SK-N-SH (cell line): Measurements from ENCODE around the gene GPC5. TPM values are rescaled to one million over a fixed set of nuclear protein-coding genes. Genes with fewer than 3 reads are reported as not detected.

Experiments used
- CTCF ChIA-PET: fragments of 300-600, 350-600 bp; formaldehyde crosslinking; extraction: SDS; loops from one replicate; lab custom pipeline; 2021; lab: Yijun Ruan, JAX
- POLR2A ChIA-PET: fragments of 350-600 bp; sonication (Branson Sonifier 250); formaldehyde crosslinking; extraction: SDS; loops from one replicate; lab custom pipeline; 2020; ENCODE audit warnings: antibody characterized with exemption, inconsistent platforms; lab: Yijun Ruan, JAX
- DNase-seq: peaks from one replicate; pipeline ENCODE4 v3.0.0; 2012
- H2AFZ ChIP-seq: fragments of 200-600 bp; sonication (generic); 2 replicates; pipeline ENCODE4 v1.8.1; 2016; ENCODE audit warnings: antibody characterized with exemption, mild to moderate bottlenecking, low read depth
- H3F3A ChIP-seq: fragments of 200-600 bp; sonication (generic); replicated peaks from 2 replicates; pipeline ENCODE3; 2016; ENCODE audit warnings: antibody characterized with exemption, mild to moderate bottlenecking; ENCODE audit not compliant: insufficient read depth
- H3K27ac ChIP-seq, 2 experiments: fragments of 200-500 bp in 1 of 2; fragments of 200-600 bp in 1 of 2; sonication (Bioruptor generic) in 1 of 2; sonication (generic), shearing (Covaris generic) in 1 of 2; 2 replicates each; pipeline versions ENCODE4 v1.5.1 to v1.6.1; 2014 to 2016; ENCODE audit warnings: low read depth in 2 of 2, inconsistent platforms in 1 of 2, low read length in 1 of 2, mild to moderate bottlenecking in 1 of 2, mixed read lengths in 1 of 2
- H3K27me3 ChIP-seq: fragments of 200-600 bp; sonication (generic), shearing (Covaris generic); 2 replicates; pipeline ENCODE4 v1.6.1; 2016; ENCODE audit warnings: mixed run types; ENCODE audit not compliant: insufficient read depth
- H3K36me3 ChIP-seq, 2 experiments: fragments of 200-500 bp in 1 of 2; fragments of 200-600 bp in 1 of 2; sonication (Bioruptor generic) in 1 of 2; sonication (generic) in 1 of 2; replicated peaks in 1 of 2; 2 replicates each; pipeline versions ENCODE3 to v1.5.1; 2014 to 2016; ENCODE audit warnings: low read length in 1 of 2, mild to moderate bottlenecking in 1 of 2; ENCODE audit not compliant: insufficient read depth in 2 of 2, control insufficient read depth in 1 of 2
- H3K4me1 ChIP-seq, 2 experiments: fragments of 200-500 bp in 1 of 2; fragments of 200-600 bp in 1 of 2; sonication (Bioruptor generic) in 1 of 2; sonication (generic), shearing (Covaris generic) in 1 of 2; 2 replicates each; pipeline versions ENCODE4 v1.5.1 to v1.6.1; 2014 to 2016; ENCODE audit warnings: low read depth in 1 of 2, low read length in 1 of 2, mixed run types in 1 of 2; ENCODE audit not compliant: insufficient read depth in 2 of 2, control insufficient read depth in 1 of 2
- H3K4me2 ChIP-seq: fragments of 200-600 bp; sonication (generic), shearing (Covaris generic); 2 replicates; pipeline ENCODE4 v1.6.1; 2017; ENCODE audit warnings: mixed run types
- H3K4me3 ChIP-seq, 2 experiments: fragments of 200-500 bp in 1 of 2; fragments of 200-600 bp in 1 of 2; sonication (Bioruptor generic) in 1 of 2; sonication (generic), shearing (Covaris generic) in 1 of 2; 2 replicates each; pipeline versions ENCODE4 v1.5.1 to v1.8.1; 2014 to 2016; ENCODE audit warnings: low read depth in 2 of 2, inconsistent platforms in 1 of 2, low read length in 1 of 2, mild to moderate bottlenecking in 1 of 2, mixed read lengths in 1 of 2, moderate library complexity in 1 of 2
- H3K79me2 ChIP-seq: fragments of 200-600 bp; sonication (generic); 2 replicates; pipeline ENCODE4 v1.8.1; 2017; ENCODE audit warnings: mild to moderate bottlenecking; ENCODE audit not compliant: insufficient read depth
- H3K9ac ChIP-seq: fragments of 200-600 bp; sonication (generic); 2 replicates; pipeline ENCODE4 v1.6.1; 2017; ENCODE audit warnings: mixed run types
- H3K9me2 ChIP-seq: fragments of 200-600 bp; sonication (generic); 2 replicates; pipeline ENCODE4 v1.6.1; 2017; ENCODE audit warnings: mixed run types
- H3K9me3 ChIP-seq: fragments of 200-600 bp; sonication (generic); 2 replicates; pipeline ENCODE4 v1.6.1; 2017; ENCODE audit warnings: mixed run types, mild to moderate bottlenecking, moderate library complexity
- H4K20me1 ChIP-seq: fragments of 200-600 bp; sonication (generic); 2 replicates; pipeline ENCODE4 v1.6.1; 2017; ENCODE audit warnings: mild to moderate bottlenecking, mixed run types; ENCODE audit not compliant: insufficient read depth
- CHD2 ChIP-seq: fragments of 150-350 bp; IDR thresholded peaks from 2 replicates; pipeline ENCODE4 v1.6.1; 2018; ENCODE audit warnings: low read length; ENCODE audit not compliant: partially characterized antibody
- MEF2A ChIP-seq: IDR thresholded peaks from 2 replicates; pipeline ENCODE4 v1.4.0; 2012; ENCODE audit warnings: low read depth, borderline replicate concordance
- NRF1 ChIP-seq: IDR thresholded peaks from 2 replicates; pipeline ENCODE4 v1.6.1; 2012; ENCODE audit warnings: low read depth, mild to moderate bottlenecking, low read length
- POLR2AphosphoS5 ChIP-seq: IDR thresholded peaks from 2 replicates; pipeline ENCODE4 v1.6.1; 2012; ENCODE audit warnings: low read depth, low read length
- RCOR1 ChIP-seq: fragments of 150-350 bp; IDR thresholded peaks from 2 replicates; pipeline ENCODE4 v1.6.1; 2017; ENCODE audit warnings: antibody characterized with exemption, low read length
- TAF1 ChIP-seq: IDR thresholded peaks from 2 replicates; pipeline ENCODE4 v1.6.1; 2012; ENCODE audit warnings: low read depth, mild to moderate bottlenecking, low read length, moderate library complexity, borderline replicate concordance
- TEAD4 ChIP-seq: IDR thresholded peaks from 2 replicates; pipeline ENCODE4 v1.4.0; 2012; ENCODE audit warnings: mild to moderate bottlenecking, borderline replicate concordance; ENCODE audit not compliant: insufficient read depth
- WGBS: methylation state at CpG from one replicate; pipeline ENCODE4 v1.1.6; 2017; ENCODE audit warnings: low lambda C conversion rate; 5-methylcytosine and 5-hydroxymethylcytosine counted together
- polyA plus RNA-seq, 3 experiments: library from polyadenylated mRNA; depleted of rRNA; stranded (reverse); fragments of >200 nt; gene quantifications; 2 replicates each; pipeline ENCODE4 v1.2.3, GENCODE V29; 2012
- TF ChIP-seq, protein P1 (sequence below): IDR thresholded peaks from 2 replicates; pipeline ENCODE4 v1.6.1; 2012; ENCODE audit warnings: mild to moderate bottlenecking, low read depth, low read length, moderate library complexity
- TF ChIP-seq, protein P2 (sequence below): fragments of 150-350 bp; IDR thresholded peaks from 2 replicates; pipeline ENCODE4 v1.6.1; 2017; ENCODE audit warnings: antibody characterized with exemption, low read length, low read depth, borderline replicate concordance
- TF ChIP-seq, protein P3 (sequence below): IDR thresholded peaks from 2 replicates; pipeline ENCODE4 v1.4.0; 2012; ENCODE audit warnings: low read depth, borderline replicate concordance
- TF ChIP-seq, protein P4 (sequence below): fragments of 150-350 bp; IDR thresholded peaks from 2 replicates; pipeline ENCODE4 v1.6.1; 2016; ENCODE audit warnings: mild to moderate bottlenecking, low read depth, low read length

Gene GPC5
- polyA plus RNA-seq, 1 of the 3 experiments (the other 2 are of a cell fraction), result 0.03 TPM

DNA sequence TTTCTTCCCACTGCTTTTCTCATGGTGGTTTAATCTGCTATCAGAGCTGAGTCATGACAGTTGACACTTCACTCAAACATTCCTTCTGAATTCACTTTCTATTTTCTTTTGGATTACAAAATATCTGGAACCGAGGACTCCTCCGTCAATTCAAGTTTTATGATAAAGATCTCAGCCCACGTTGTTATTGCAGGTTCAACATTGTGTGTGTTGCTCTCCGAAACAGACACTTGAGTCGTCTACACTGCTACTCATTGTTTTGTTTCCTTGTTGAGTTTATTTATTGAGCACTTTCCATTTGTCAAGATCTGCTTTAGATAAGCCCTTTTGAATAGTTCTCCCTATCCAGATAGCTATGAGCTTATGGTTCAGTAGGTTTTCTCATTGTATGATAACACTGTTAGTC is 1192.1 kb downstream of the GPC5 start:
- no peaks in the 10 kb centered on the region for H3K9me2 ChIP-seq
- no peak overlapping the region for H3K27ac ChIP-seq
- WGBS, result 32% methylated on average over 5 of the region's 5 CpGs
- H3K4me2 ChIP-seq, result no peak overlapping the region
- no peak for DNase-seq
- no peaks in the 10 kb centered on the region for H3K4me1 ChIP-seq
- H3K4me3 ChIP-seq, result no peak overlapping the region
- no peaks in the 10 kb centered on the region for H4K20me1 ChIP-seq
- H3F3A ChIP-seq, result no peaks in the 10 kb centered on the region
- no peak overlapping the region for H3K9ac ChIP-seq
- no peaks in the 10 kb centered on the region for H3K36me3 ChIP-seq
- ChIA-PET CTCF (interaction anchor here (0.6 kb wide), 1 partner anchor 513 kb away, joined by 3 read pairs; no protein-coding TSS in a partner anchor), POLR2A (no interaction called here)
- no peaks in the 10 kb centered on the region for H3K9me3 ChIP-seq
- H3K79me2 ChIP-seq, result no peaks in the 10 kb centered on the region
- TF ChIP-seq NRF1, result no peak
- no peak for TF ChIP-seq MEF2A
- no peaks in the 10 kb centered on the region for H3K27me3 ChIP-seq
- H2AFZ ChIP-seq, result no peak overlapping the region

DNA sequence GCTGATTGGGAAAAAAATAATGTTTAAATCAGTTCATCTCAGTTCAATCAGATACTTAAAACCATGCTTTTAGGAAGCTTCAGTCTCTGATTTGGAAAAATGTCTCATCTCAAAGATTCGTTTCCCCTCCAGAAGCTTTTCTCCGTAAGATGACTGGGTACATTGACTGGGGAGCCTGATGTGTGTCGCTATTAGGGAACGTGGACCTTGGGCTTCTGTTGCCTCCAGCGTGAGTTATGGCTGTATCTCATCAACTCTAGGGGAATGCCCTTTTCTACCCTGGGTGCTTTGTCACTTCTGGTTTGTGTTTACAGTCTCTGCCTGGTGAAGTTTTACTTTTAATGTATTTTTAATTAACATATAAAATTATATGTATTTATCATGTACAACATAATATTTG is 1192.7 kb downstream of the GPC5 start:
- Histone ChIP-seq H3K4me2 (no peak overlapping the region), H3K9me2 (no peaks in the 10 kb centered on the region), H3K79me2 (no peaks in the 10 kb centered on the region), H3K36me3 (no peaks in the 10 kb centered on the region), H3K9ac (no peak overlapping the region), H3K27ac (no peak overlapping the region), H2AFZ (no peak overlapping the region), H4K20me1 (no peaks in the 10 kb centered on the region), H3K27me3 (no peaks in the 10 kb centered on the region), H3K4me3 (no peak overlapping the region), H3F3A (no peaks in the 10 kb centered on the region), H3K4me1 (no peaks in the 10 kb centered on the region), H3K9me3 (no peaks in the 10 kb centered on the region)
- no peak for DNase-seq
- CTCF ChIA-PET, result no interaction called here
- WGBS, result 43% methylated on average over 5 of the region's 5 CpGs
- POLR2A ChIA-PET, result no interaction called here
- TF ChIP-seq, protein P1, sequence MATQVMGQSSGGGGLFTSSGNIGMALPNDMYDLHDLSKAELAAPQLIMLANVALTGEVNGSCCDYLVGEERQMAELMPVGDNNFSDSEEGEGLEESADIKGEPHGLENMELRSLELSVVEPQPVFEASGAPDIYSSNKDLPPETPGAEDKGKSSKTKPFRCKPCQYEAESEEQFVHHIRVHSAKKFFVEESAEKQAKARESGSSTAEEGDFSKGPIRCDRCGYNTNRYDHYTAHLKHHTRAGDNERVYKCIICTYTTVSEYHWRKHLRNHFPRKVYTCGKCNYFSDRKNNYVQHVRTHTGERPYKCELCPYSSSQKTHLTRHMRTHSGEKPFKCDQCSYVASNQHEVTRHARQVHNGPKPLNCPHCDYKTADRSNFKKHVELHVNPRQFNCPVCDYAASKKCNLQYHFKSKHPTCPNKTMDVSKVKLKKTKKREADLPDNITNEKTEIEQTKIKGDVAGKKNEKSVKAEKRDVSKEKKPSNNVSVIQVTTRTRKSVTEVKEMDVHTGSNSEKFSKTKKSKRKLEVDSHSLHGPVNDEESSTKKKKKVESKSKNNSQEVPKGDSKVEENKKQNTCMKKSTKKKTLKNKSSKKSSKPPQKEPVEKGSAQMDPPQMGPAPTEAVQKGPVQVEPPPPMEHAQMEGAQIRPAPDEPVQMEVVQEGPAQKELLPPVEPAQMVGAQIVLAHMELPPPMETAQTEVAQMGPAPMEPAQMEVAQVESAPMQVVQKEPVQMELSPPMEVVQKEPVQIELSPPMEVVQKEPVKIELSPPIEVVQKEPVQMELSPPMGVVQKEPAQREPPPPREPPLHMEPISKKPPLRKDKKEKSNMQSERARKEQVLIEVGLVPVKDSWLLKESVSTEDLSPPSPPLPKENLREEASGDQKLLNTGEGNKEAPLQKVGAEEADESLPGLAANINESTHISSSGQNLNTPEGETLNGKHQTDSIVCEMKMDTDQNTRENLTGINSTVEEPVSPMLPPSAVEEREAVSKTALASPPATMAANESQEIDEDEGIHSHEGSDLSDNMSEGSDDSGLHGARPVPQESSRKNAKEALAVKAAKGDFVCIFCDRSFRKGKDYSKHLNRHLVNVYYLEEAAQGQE, result no peak
- no peak for TF ChIP-seq NRF1
- TF ChIP-seq TAF1, result no peak
- TF ChIP-seq, protein P2, sequence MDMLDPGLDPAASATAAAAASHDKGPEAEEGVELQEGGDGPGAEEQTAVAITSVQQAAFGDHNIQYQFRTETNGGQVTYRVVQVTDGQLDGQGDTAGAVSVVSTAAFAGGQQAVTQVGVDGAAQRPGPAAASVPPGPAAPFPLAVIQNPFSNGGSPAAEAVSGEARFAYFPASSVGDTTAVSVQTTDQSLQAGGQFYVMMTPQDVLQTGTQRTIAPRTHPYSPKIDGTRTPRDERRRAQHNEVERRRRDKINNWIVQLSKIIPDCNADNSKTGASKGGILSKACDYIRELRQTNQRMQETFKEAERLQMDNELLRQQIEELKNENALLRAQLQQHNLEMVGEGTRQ, result no peak
- no peak for TF ChIP-seq RCOR1
- no peak for TF ChIP-seq CHD2
- TF ChIP-seq MEF2A, result no peak
- TF ChIP-seq, protein P3, sequence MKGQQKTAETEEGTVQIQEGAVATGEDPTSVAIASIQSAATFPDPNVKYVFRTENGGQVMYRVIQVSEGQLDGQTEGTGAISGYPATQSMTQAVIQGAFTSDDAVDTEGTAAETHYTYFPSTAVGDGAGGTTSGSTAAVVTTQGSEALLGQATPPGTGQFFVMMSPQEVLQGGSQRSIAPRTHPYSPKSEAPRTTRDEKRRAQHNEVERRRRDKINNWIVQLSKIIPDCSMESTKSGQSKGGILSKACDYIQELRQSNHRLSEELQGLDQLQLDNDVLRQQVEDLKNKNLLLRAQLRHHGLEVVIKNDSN, result no peak
- TF ChIP-seq TEAD4, result no peak
- no peak for TF ChIP-seq POLR2AphosphoS5
- TF ChIP-seq, protein P4, sequence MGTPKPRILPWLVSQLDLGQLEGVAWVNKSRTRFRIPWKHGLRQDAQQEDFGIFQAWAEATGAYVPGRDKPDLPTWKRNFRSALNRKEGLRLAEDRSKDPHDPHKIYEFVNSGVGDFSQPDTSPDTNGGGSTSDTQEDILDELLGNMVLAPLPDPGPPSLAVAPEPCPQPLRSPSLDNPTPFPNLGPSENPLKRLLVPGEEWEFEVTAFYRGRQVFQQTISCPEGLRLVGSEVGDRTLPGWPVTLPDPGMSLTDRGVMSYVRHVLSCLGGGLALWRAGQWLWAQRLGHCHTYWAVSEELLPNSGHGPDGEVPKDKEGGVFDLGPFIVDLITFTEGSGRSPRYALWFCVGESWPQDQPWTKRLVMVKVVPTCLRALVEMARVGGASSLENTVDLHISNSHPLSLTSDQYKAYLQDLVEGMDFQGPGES, result no peak
